ENCODE measurements around the gene CCDC112.
"Not testable (repeated sequence)": the region's sequence is repeated elsewhere in the genome, so short reads cannot be mapped to it uniquely, and the experiment has no call there.

The CCDC112 gene

GRCh38 chr5:115257981-115258380 lies 38.5 kb downstream of the CCDC112 start:
- TF ChIP-seq CTCF (IDR thresholded peaks at IDR 0.05; ENCODE audit: borderline replicate concordance, extremely low read depth, low read length, poor library complexity, severe bottlenecking): no peak
- no peak for TF ChIP-seq EZH2 (IDR thresholded peaks at IDR 0.05; ENCODE audit: borderline replicate concordance, low read depth, low read length, severe bottlenecking)
- Histone ChIP-seq H3K4me1 (ENCODE audit: insufficient read depth, low read length) (peaks cover 23% of the 10 kb centered on the region), H3K9me3 (ENCODE audit: insufficient read depth, low read length, severe bottlenecking) (no peaks in the 10 kb centered on the region), H2AFZ (ENCODE audit: low read depth, low read length) (no peak overlapping the region), H3K27me3 (ENCODE audit: insufficient read depth, low read length, poor library complexity) (no peaks in the 10 kb centered on the region), H3K79me2 (ENCODE audit: insufficient read depth, low read length) (peaks cover 93% of the 10 kb centered on the region), H3K27ac (ENCODE audit: low read length) (no peak overlapping the region), H3K9ac (ENCODE audit: low read depth, low read length) (no peak overlapping the region), H3K4me2 (ENCODE audit: insufficient read depth, low read length) (no peak overlapping the region; the same call in 1 of the 2 replicates), H4K20me1 (ENCODE audit: insufficient read depth, low read length) (peaks cover 19% of the 10 kb centered on the region; the same call in 1 of the 2 replicates), H3K36me3 (ENCODE audit: insufficient read depth, low read length) (0 out of 2 replicates have a peak, but pooled peaks cover 3% of the 10 kb centered on the region), H3K4me3 (ENCODE audit: low read depth in 1 of 2, low read length in 2 of 2) (no peak overlapping the region)
- ATAC-seq (ENCODE audit: insufficient read depth, low read depth): no peak
- DNase-seq: no peak

- H3K9me3 ChIP-seq (ENCODE audit: insufficient read depth, low read length, severe bottlenecking); H3K4me1 ChIP-seq (ENCODE audit: insufficient read depth, low read length); H3K9ac ChIP-seq (ENCODE audit: low read depth, low read length); H3K4me3 ChIP-seq (ENCODE audit: low read depth in 1 of 2, low read length in 2 of 2); H3K27me3 ChIP-seq (ENCODE audit: insufficient read depth, low read length, poor library complexity); H3K4me2 ChIP-seq (ENCODE audit: insufficient read depth, low read length); H4K20me1 ChIP-seq (ENCODE audit: insufficient read depth, low read length); H2AFZ ChIP-seq (ENCODE audit: low read depth, low read length); H3K27ac ChIP-seq (ENCODE audit: low read length); ATAC-seq (ENCODE audit: insufficient read depth, low read depth); H3K36me3 ChIP-seq (ENCODE audit: insufficient read depth, low read length); DNase-seq: not testable (repeated sequence)
- H3K79me2 ChIP-seq (ENCODE audit: insufficient read depth, low read length): peaks cover 48% of the 10 kb centered on the region
Measured at GRCh38 chr5:115249379-115249778, 47.1 kb downstream of the CCDC112 start.

GRCh38 chr5:115246361-115246991 lies 50.0 kb downstream of the CCDC112 start:
- ATAC-seq (ENCODE audit: insufficient read depth, low read depth) (peak; percentile 87), DNase-seq (no peak)
- Histone ChIP-seq H3K9me3 (ENCODE audit: insufficient read depth, low read length, severe bottlenecking) (no peaks in the 10 kb centered on the region), H3K4me1 (ENCODE audit: insufficient read depth, low read length) (no peaks in the 10 kb centered on the region), H2AFZ (ENCODE audit: low read depth, low read length) (no peak overlapping the region), H3K27me3 (ENCODE audit: insufficient read depth, low read length, poor library complexity) (no peaks in the 10 kb centered on the region), H3K4me2 (ENCODE audit: insufficient read depth, low read length) (no peak overlapping the region), H3K4me3 (ENCODE audit: low read depth in 1 of 2, low read length in 2 of 2) (no peak overlapping the region), H3K27ac (ENCODE audit: low read length) (no peak overlapping the region), H3K9ac (ENCODE audit: low read depth, low read length) (no peak overlapping the region), H3K79me2 (ENCODE audit: insufficient read depth, low read length) (peaks cover 28% of the 10 kb centered on the region), H4K20me1 (ENCODE audit: insufficient read depth, low read length) (peaks cover 9% of the 10 kb centered on the region; the same call in 1 of the 2 replicates), H3K36me3 (ENCODE audit: insufficient read depth, low read length) (peaks cover 6% of the 10 kb centered on the region; the same call in 1 of the 2 replicates)
- TF ChIP-seq EZH2 (IDR thresholded peaks at IDR 0.05; ENCODE audit: borderline replicate concordance, low read depth, low read length, severe bottlenecking) (no peak), CTCF (IDR thresholded peaks at IDR 0.05; ENCODE audit: borderline replicate concordance, extremely low read depth, low read length, poor library complexity, severe bottlenecking) (peak; percentile 74)

- no peak for DNase-seq
- peaks cover 23% of the 10 kb centered on the region; the same call in 1 of the 2 replicates for H3K36me3 ChIP-seq (ENCODE audit: insufficient read depth, low read length)
- no peak overlapping the region for H3K4me2 ChIP-seq (ENCODE audit: insufficient read depth, low read length)
- ATAC-seq (ENCODE audit: insufficient read depth, low read depth): no peak
- H3K79me2 ChIP-seq (ENCODE audit: insufficient read depth, low read length): peaks cover 12% of the 10 kb centered on the region
- H4K20me1 ChIP-seq (ENCODE audit: insufficient read depth, low read length): peaks cover 6% of the 10 kb centered on the region; the same call in 1 of the 2 replicates
- no peak overlapping the region for H3K4me3 ChIP-seq (ENCODE audit: low read depth in 1 of 2, low read length in 2 of 2)
- no peak overlapping the region for H3K9ac ChIP-seq (ENCODE audit: low read depth, low read length)
- TF ChIP-seq EZH2 (IDR thresholded peaks at IDR 0.05; ENCODE audit: borderline replicate concordance, low read depth, low read length, severe bottlenecking): no peak
- TF ChIP-seq CTCF (IDR thresholded peaks at IDR 0.05; ENCODE audit: borderline replicate concordance, extremely low read depth, low read length, poor library complexity, severe bottlenecking): no peak
- no peak overlapping the region for H2AFZ ChIP-seq (ENCODE audit: low read depth, low read length)
- no peaks in the 10 kb centered on the region for H3K27me3 ChIP-seq (ENCODE audit: insufficient read depth, low read length, poor library complexity)
- no peaks in the 10 kb centered on the region for H3K4me1 ChIP-seq (ENCODE audit: insufficient read depth, low read length)
- no peaks in the 10 kb centered on the region for H3K9me3 ChIP-seq (ENCODE audit: insufficient read depth, low read length, severe bottlenecking)
- H3K27ac ChIP-seq (ENCODE audit: low read length): no peak overlapping the region
Measured at GRCh38 chr5:115243412-115243811, 53.0 kb downstream of the CCDC112 start.

Data from DND-41 (cell line).